Liver (tissue), 9 donors: ENCODE data around the gene INPP5A. TPM values are rescaled to one million over a fixed set of nuclear protein-coding genes. Genes with fewer than 3 reads are reported as not detected.

Experiments
- DNase-seq: peaks from one replicate; pipeline ENCODE4 v3.0.0-alpha.2; 2017; ENCODE audit warnings: low spot score
- H3K27ac ChIP-seq, 2 donors: one replicate each; pipeline ENCODE4 v1.7.0; 2013; ENCODE audit warnings: inconsistent platforms in 2 of 2, low read length in 2 of 2, control low read depth in 1 of 2, low read depth in 1 of 2, mild to moderate bottlenecking in 1 of 2
- H3K27me3 ChIP-seq, 4 donors: one replicate each; pipeline versions ENCODE4 v1.6.1 to v1.7.0; 2013; ENCODE audit warnings: low read length in 3 of 4, inconsistent platforms in 1 of 4, mild to moderate bottlenecking in 1 of 4, moderate library complexity in 1 of 4; ENCODE audit not compliant: control insufficient read depth in 4 of 4, insufficient read depth in 4 of 4
- H3K36me3 ChIP-seq, 4 donors: one replicate each; pipeline versions ENCODE4 v1.6.1 to v1.7.0; 2013; ENCODE audit warnings: low read length in 3 of 4, mild to moderate bottlenecking in 3 of 4, low read depth in 1 of 4, moderate library complexity in 1 of 4; ENCODE audit not compliant: control insufficient read depth in 4 of 4, insufficient read depth in 3 of 4
- H3K4me1 ChIP-seq, 4 donors: one replicate each; pipeline versions ENCODE4 v1.6.1 to v1.7.0; 2013; ENCODE audit warnings: low read length in 3 of 4, mild to moderate bottlenecking in 3 of 4, moderate library complexity in 1 of 4; ENCODE audit not compliant: control insufficient read depth in 4 of 4, insufficient read depth in 4 of 4
- H3K4me3 ChIP-seq, 3 donors: one replicate each; pipeline versions ENCODE4 v1.6.1 to v1.7.0; 2013; ENCODE audit warnings: low read length in 3 of 3, control low read depth in 1 of 3, low read depth in 1 of 3, mild to moderate bottlenecking in 1 of 3
- H3K9ac ChIP-seq, 2 donors: one replicate each; pipeline ENCODE4 v1.7.0; 2013; ENCODE audit warnings: low read length in 2 of 2, mild to moderate bottlenecking in 2 of 2, moderate library complexity in 2 of 2, control low read depth in 1 of 2, low read depth in 1 of 2
- H3K9me3 ChIP-seq, 4 donors: one replicate each; pipeline versions ENCODE4 v1.6.1 to v1.7.0; 2013; ENCODE audit warnings: low read length in 3 of 4; ENCODE audit not compliant: control insufficient read depth in 4 of 4
- ATF3 ChIP-seq: IDR thresholded peaks from 2 replicates; pipeline ENCODE4 v1.6.1; 2016; ENCODE audit warnings: antibody characterized with exemption
- EGR1 ChIP-seq, 2 donors: IDR thresholded peaks; 2 replicates each; pipeline ENCODE4 v1.6.1; 2016 to 2018; ENCODE audit warnings: antibody characterized with exemption in 2 of 2, low read depth in 2 of 2
- FOXA1 ChIP-seq: IDR thresholded peaks from 2 replicates; pipeline ENCODE4 v1.6.1; 2016; ENCODE audit warnings: antibody characterized with exemption
- FOXA2 ChIP-seq: IDR thresholded peaks from 2 replicates; pipeline ENCODE4 v1.6.1; 2016; ENCODE audit warnings: antibody characterized with exemption
- GABPA ChIP-seq, 2 donors: IDR thresholded peaks in 1 of 2; conservative IDR thresholded peaks in 1 of 2; 2 replicates each; pipeline ENCODE4 v1.6.1; 2016; ENCODE audit warnings: antibody characterized with exemption in 2 of 2, mild to moderate bottlenecking in 1 of 2, moderate library complexity in 1 of 2
- HNF4A ChIP-seq, 2 donors: conservative IDR thresholded peaks; 2 replicates each; pipeline ENCODE4 v1.6.1; 2016; ENCODE audit warnings: antibody characterized with exemption in 2 of 2, mild to moderate bottlenecking in 2 of 2
- HNF4G ChIP-seq: IDR thresholded peaks from 2 replicates; pipeline ENCODE4 v1.6.1; 2016; ENCODE audit warnings: antibody characterized with exemption
- NR2F2 ChIP-seq: IDR thresholded peaks from 2 replicates; pipeline ENCODE4 v1.6.1; 2016; ENCODE audit warnings: antibody characterized with exemption
- RAD21 ChIP-seq, 2 donors: IDR thresholded peaks; 2 replicates each; pipeline ENCODE4 v1.6.1; 2016; ENCODE audit warnings: antibody characterized with exemption in 2 of 2, mild to moderate bottlenecking in 2 of 2
- REST ChIP-seq: IDR thresholded peaks from 2 replicates; pipeline ENCODE4 v1.6.1; 2016; ENCODE audit warnings: antibody characterized with exemption, mild to moderate bottlenecking
- TAF1 ChIP-seq: conservative IDR thresholded peaks from 2 replicates; pipeline ENCODE4 v1.6.1; 2016; ENCODE audit warnings: antibody characterized with exemption, mild to moderate bottlenecking
- WGBS: extraction: QIAGEN DNeasy Blood & Tissue Kit; methylation state at CpG from one replicate; pipeline ENCODE4 v1.1.7; 2013; 5-methylcytosine and 5-hydroxymethylcytosine counted together
- polyA plus RNA-seq, 2 donors: library from polyadenylated mRNA; stranded (reverse) in 1 of 2; unstranded in 1 of 2; fragments of 200-250 nt in 1 of 2; fragments of >200 nt in 1 of 2; fragmentation: Nextera tagmentation in 1 of 2; extraction: Ambion mirVana in 1 of 2; gene quantifications; one replicate each; pipeline versions ENCODE4 v1.2.1 to v1.2.3, GENCODE V29; 2013 to 2015
- total RNA-seq, 2 donors: library from RNA; depleted of rRNA; stranded (reverse); fragments of >200 nt; gene quantifications; one replicate each; pipeline ENCODE4 v1.2.3, GENCODE V29; 2014
- TF ChIP-seq, protein P1 (sequence below): IDR thresholded peaks from 2 replicates; pipeline ENCODE4 v1.6.1; 2016; ENCODE audit warnings: antibody characterized with exemption
- TF ChIP-seq, protein P2 (sequence below): fragments of 150-350 bp; IDR thresholded peaks from 2 replicates; pipeline ENCODE4 v1.5.1; 2017; ENCODE audit warnings: improper control_type of control experiment, low read depth, low read length; ENCODE audit not compliant: missing input control
- donor health status: healthy.
- donor health status: healthy.
- donor health status: healthy.
- donor health status: healthy.
- donor health status: healthy.

Gene INPP5A
- total and polyA plus RNA-seq, 4 donors, result 4.3 to 26.5 (median 10.9) TPM

- Histone ChIP-seq H3K9me3 (no peaks in the 10 kb centered on the region), H3K9ac (no peak overlapping the region), H3K27me3 (no peaks in the 10 kb centered on the region), H3K36me3 (no peaks in the 10 kb centered on the region), H3K27ac (no peak overlapping the region), H3K4me1 (peaks cover 0 to 9% (median 6%) of the 10 kb centered on the region in 4 donors), H3K4me3 (no peak overlapping the region)
- 88% methylated on average over 9 of the region's 9 CpGs for WGBS
- no peak for DNase-seq
- no peak for TF ChIP-seq FOXA1
- TF ChIP-seq EGR1 (IDR thresholded peaks at IDR 0.05; ENCODE audit: low read depth in 2 of 2), result no peak
- TF ChIP-seq, protein P1, sequence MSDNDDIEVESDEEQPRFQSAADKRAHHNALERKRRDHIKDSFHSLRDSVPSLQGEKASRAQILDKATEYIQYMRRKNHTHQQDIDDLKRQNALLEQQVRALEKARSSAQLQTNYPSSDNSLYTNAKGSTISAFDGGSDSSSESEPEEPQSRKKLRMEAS, result no peak
- TF ChIP-seq, protein P2, sequence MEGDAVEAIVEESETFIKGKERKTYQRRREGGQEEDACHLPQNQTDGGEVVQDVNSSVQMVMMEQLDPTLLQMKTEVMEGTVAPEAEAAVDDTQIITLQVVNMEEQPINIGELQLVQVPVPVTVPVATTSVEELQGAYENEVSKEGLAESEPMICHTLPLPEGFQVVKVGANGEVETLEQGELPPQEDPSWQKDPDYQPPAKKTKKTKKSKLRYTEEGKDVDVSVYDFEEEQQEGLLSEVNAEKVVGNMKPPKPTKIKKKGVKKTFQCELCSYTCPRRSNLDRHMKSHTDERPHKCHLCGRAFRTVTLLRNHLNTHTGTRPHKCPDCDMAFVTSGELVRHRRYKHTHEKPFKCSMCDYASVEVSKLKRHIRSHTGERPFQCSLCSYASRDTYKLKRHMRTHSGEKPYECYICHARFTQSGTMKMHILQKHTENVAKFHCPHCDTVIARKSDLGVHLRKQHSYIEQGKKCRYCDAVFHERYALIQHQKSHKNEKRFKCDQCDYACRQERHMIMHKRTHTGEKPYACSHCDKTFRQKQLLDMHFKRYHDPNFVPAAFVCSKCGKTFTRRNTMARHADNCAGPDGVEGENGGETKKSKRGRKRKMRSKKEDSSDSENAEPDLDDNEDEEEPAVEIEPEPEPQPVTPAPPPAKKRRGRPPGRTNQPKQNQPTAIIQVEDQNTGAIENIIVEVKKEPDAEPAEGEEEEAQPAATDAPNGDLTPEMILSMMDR, result no peak
- TF ChIP-seq HNF4G, result no peak
- no peak for TF ChIP-seq FOXA2
- TF ChIP-seq TAF1, result no peak
- TF ChIP-seq HNF4A (conservative IDR thresholded peaks at IDR 0.05), result no peak
- TF ChIP-seq RAD21 (IDR thresholded peaks at IDR 0.05), result no peak
- no peak for TF ChIP-seq ATF3
- no peak for TF ChIP-seq GABPA (IDR thresholded peaks at IDR 0.05 in 1 of 2, conservative IDR thresholded peaks at IDR 0.05 in 1 of 2)
- TF ChIP-seq NR2F2, result no peak
- TF ChIP-seq REST, result no peak
Measured at GRCh38 chr10:132636358-132636757, 98.8 kb downstream of the INPP5A start.

DNA sequence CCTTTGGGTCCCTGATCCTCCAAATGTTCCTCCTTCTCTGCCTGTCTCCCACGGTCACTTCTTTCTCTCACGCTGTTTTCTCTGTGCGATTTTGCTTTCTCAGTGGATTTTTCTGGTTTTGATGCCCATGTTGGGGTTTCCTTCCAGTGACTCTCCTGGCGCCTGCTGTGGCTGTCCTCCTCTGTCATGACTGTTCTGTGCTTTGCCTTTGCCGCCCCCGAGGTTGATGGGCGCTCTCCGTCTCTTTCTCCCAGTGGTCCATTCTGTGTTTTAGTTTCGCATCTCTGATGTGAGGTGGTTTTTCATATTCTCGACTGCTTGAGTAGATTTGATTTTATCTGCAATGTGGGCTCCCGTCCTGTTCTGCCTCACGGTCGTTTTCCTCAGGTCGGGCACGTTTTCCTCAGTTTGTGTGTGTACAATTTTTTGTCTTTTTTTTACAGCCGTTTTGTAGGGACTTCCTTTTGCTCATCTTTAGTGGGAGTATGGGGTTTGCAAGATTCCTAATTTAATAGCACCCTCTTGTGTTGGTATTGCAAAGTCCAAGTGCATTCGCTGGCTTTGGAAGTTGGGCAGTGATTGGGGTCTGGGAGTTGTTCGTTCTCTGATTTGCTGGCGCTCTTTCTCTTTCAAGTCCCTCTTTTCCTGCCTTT lies 100.0 kb downstream of the INPP5A start:
- Histone ChIP-seq H3K27me3 (no peaks in the 10 kb centered on the region), H3K9me3 (no peaks in the 10 kb centered on the region), H3K27ac (no peak overlapping the region), H3K4me1 (peaks cover 0 to 9% (median 5%) of the 10 kb centered on the region in 4 donors), H3K9ac (no peak overlapping the region), H3K4me3 (no peak overlapping the region), H3K36me3 (no peaks in the 10 kb centered on the region)
- TF ChIP-seq RAD21 (IDR thresholded peaks at IDR 0.05) (peak; percentile 94 to 96), REST (no peak)
- TF ChIP-seq, protein P2, result peak; percentile 84
- 49% methylated on average over 19 of the region's 19 CpGs for WGBS
- no peak for DNase-seq
